ENCODE data around the gene PBX3.

- TF ChIP-seq CTCF (conservative IDR thresholded peaks at IDR 0.05; ENCODE audit: low read depth, low read length) (no peak), EZH2 (IDR thresholded peaks at IDR 0.05; ENCODE audit: borderline replicate concordance, low read depth, low read length, poor library complexity, severe bottlenecking) (no peak)
These were observed 25.6 kb downstream of the PBX3 start for GRCh38 chr9:125772740-125773139.
